RPMI8226 (cell line): ENCODE measurements around the gene SLC9B2.

Experiments used
- DNase-seq: peaks from one replicate; pipeline ENCODE4 v3.0.0-alpha.2; 2015

The SLC9B2 gene

DNA sequence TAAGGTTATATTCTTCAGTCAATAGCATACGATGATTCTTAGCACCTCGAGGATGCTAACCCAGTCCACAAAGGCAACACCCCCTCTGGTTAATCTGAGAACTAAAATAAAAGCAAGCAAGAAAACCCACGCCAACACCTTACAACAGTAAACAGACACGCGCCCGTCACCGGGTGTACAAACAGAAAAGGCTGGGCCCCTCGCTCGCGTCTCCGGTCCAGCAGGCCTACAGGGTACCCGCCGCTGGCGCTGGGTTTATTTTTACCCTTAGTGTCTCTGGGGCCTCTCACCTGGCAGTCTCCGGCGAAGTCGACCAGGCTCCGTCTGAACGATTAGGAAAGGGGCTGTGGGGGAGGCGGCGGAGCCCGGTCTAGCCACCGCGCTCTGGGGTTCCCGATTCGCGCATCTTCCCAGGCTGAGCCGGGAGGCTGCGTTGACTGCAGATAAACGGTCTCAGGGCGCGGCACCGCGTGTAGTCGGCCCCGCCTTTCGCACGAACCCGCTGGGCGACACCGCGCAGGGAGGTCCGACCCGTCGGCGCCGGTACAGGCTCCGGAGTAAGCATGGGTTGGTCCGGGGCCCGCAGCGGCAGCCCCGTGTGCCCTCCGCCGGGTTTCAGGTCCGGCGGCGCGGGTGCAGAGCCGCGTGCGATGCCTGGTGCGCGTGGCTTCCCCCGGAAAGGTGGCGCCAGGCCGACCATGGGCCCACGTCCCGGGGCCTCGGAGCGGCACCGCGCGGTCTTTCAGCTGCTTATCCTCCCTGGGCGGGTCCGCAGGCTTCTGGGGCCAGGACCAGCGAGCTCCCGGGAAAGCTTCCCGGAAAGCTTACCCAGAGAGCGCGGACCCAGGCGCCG, 441 bp downstream of the SLC9B2 start:
- DNase-seq: peak; percentile 55

DNA sequence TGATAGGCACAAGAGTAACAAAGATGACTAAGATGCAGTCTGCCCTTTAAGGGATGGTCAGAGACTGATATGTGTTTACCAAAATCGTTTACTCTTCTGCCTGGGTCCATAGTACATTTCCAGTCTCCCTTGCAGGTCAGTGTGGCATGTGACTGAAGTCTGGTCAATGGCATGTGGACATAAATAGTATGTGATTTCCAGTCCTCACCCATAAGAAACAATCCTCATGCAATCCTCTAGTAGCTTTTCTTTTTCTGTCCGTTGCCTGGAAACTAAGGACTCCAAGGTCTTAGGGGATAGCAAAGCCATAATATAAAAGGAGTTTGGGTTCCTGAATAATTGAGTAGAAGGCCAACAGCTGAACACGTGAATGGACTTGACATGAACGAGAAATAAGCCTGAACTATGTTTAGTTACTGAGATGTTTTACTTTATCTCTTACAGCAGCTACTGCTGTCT, 1.1 kb downstream of the SLC9B2 start:
- DNase-seq: peak; percentile 21

DNA sequence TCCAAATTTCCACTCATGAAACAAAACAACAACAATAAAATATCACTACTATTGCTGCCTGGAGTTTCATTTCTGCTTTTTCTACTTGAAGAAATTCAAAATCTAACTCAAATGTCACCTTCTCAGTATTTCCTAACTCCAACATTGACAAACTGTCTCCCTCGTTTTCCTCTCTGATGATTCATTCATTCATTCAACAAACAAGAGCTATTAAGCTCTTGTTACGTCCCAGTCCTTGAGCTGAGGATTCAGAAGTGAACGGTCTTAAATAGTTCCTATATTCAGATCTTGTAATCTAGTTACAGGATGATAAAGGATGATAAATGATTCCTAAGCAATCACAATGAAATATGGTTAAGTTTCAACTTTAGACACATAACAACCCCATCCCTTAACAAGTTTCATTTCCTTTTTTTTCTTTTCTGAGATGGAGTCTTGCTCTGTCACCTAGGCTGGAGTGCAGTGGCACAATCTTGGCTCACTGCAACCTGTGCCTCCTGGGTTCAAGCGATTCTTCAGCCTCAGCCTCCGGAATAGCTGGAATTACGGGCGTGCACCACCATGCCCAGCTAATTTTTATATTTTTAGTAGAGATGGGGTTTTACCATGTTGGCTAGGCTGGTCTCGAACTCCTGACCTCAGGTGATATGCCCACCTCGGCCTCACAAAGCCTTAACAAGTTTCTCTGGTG, 1.7 kb downstream of the SLC9B2 start:
- peak; percentile 26 for DNase-seq

DNA sequence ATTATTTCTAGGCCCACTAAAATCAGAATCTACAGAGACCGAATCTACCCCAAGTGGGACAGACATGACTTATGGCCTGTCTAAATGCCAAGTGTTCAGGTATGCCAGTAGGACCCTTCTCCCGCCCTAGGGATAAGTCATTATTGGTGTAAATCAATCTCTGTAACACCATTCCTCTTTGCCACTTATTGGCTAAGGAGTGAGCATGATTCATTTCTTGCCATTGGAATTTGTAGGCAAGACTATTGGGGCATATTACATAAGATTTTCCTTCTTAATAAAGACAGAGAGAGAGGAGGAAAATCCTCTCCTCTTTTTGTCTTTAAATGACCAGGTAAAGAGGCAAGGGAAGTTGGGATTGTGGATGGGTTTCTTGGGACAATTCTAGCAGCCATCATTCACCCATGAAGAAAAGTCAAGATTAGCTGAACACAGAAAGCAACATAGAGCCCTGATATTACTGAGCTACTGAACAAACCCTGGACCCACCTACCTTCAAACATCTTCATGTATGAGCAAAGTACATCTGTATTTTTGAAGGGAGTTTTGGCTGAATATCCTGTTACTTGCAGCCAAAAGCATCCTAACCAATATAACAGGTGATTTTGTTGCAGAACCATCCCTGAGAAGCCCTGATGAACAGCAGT, 2.6 kb downstream of the SLC9B2 start:
- DNase-seq: no peak

DNA sequence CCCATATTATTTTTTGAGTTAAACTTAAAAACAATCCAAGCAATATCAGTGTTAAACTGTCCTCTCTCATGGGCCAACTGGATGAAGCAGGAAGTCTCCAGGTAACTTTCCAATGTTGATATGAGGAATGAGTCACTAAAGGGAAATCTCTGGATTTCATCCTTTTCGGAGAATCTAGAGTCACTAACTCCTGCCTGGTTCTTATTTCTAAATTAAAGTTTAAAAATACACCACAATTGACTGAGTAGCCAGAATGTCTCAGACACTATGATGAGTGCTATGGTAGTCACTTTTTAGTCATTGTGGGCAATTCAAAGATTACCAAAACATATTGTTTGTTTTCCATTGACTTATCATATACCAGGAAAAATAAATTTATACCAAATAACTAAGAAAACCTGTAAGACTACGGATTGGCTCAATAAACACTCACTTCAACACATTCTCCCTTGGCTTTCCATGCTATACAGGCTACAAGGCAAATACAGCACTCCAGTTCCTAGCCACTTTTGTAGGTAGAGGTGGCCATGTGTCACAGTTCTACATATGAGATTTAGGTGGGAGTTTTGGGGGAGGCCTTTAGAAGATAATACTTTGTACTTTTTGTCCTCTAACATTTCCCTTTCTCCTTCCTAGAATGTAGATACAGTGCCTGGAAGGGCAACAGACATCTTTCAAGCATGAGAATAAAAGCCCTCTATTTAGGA, 8.6 kb downstream of the SLC9B2 start:
- DNase-seq: no peak

DNA sequence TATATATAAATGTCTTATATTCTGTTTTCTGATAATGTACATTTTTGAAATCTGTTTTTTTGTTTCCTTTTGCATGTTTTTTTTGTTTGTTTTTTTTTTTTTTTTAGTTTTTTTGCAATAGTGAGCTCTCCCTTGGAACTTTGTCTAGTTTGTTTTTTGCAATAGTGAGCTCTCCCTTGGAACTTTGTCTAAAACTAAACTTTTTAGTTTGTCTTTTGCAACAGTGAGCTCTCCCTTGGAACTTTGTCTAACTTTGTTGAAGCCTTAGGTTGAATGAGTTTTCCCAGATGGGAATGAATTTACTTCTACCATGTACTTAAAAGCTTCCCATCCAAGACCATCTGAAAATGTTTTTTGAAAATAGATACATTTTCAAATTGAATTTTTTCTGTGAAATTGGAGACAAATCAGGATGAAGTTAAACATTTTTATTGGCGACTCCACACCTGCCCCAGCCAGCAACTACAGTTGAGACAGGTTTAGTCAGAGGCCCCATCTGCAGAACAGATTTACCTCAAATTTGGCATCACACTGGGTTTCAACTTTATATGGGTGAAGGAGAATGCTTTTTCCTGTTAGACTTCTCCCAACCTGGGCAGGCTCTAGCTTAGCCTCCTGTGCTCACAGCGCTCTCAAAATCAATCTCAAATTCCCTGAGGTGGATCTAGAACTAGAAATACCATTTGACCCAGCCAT, 16.0 kb downstream of the SLC9B2 start:
- DNase-seq: no peak

DNA sequence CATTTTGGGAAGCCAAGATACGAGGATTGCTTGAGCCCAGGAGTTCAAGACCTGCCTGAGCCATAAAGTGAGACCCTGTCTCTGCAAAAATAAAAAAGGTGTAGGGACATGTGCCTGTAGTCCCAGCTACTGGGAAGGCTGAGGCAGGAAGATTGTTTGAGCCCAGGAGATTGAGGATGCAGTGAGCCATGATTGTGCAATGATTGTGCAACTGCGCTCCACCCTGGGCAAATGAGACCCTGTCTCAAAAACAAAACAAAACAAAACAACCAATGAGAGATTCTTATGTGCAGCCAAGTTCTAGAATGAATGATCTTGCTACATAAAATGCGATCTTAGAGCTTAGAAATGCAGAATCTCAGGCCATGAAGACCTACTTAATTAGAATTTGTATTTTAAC, 22.5 kb downstream of the SLC9B2 start:
- DNase-seq: no peak

DNA sequence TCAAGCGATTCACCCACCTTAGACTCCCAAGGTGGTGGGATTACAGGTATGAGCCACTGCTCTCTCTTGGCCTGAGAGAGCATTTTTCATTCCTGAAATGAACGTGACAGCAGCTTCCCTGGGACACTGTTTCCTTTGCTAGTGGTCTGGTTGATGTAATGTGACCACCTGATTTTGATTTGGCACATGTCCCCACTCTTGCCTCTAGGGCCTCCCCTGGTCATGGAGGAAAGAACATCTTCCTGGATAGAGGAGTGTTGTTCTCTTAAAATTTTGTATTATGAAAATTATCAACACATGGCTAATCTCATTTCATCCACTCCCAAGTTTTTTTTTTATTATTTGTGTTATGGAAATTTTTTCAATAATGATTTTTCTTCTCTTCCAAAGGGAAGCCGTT, 23.8 kb downstream of the SLC9B2 start:
- no peak for DNase-seq

DNA sequence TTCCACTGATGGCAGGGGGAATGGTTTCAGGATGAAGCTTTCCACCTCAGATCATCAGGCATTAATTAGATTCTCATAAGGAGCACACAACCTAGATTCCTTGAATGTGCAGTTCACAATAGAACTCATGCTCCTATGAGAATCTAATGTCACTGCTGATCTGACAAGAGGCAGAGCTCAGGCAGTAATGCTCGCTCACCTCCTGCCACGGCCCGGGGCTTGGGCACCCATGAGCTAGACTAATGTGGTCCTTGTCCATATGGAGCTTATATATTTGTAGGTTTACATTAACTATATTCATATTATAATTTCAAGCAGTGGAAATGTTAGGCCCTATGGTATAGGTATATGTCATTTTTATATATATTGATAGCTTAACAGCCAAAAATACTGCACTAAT, 24.4 kb downstream of the SLC9B2 start:
- no peak for DNase-seq

DNA sequence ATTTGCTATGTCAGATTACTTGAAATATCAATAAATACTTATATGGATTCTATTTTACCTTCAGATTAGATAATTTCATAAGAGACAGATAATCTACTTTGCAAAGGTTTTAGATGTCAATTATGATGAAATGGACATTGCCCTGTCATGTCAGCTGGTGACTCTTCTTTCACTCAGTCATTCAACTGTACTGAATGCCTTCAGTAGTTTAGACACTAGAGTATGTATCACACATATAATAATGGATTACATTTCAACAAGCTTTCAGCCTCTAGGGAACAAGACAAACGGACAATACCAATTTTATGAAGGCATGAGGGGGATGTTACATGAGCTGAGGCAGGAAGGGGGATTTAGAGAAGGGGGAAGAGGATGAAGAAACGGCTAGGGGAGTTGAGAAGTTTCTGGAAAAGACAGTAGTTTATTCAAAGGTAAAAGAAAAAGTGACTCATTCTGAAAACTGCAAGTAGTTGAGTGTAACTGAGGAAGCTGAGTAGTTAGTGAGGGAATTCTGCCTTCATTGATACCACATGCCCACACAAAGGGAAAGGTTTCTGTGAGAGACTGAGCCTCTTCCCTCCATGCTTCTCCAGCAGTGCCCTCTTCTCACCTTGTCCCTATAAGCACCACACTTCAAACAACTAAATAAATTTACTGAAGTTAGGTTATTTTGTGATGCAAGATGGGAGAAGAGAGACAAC, 25.7 kb downstream of the SLC9B2 start:
- DNase-seq: no peak

DNA sequence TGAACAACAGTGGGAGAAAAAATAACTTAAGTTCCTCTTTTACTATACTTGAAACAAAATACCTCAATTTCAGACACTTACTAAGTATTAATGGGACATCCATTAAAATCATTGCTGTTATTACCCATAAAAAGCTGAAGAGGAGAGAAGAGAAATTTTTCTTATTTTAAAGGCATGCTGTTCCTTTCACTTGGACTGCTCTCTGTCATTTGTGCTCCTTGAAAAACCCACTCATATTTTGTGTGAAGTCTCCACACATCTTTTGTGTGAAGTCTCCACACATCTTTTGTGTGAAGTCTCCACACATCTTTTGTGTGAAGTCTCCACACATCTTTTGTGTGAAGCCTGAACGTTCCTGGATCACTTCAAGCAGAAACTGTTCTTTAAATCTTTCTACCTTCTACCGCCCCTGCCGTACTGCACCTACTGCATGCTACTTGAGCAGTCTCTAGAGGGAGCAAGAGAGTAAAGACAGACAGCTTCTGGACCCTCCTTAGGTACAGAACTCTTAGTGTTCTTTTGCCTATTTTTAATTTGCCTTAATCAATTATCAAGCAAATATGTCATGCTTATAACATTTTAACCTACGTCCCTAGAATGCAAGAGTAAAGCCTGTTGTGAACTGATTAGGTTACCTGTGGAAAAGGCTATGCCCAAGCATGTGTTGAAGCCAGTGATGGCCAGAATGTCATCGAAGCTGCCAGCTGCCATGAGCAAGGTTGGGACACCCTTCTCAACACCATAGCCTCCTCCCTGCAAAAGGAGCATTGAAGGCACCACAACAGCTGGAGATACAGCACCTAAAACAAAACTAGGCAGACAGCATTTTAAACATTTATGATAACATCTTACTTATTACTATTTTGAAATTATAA, 29.9 kb downstream of the SLC9B2 start:
- DNase-seq: peak; percentile 56

DNA sequence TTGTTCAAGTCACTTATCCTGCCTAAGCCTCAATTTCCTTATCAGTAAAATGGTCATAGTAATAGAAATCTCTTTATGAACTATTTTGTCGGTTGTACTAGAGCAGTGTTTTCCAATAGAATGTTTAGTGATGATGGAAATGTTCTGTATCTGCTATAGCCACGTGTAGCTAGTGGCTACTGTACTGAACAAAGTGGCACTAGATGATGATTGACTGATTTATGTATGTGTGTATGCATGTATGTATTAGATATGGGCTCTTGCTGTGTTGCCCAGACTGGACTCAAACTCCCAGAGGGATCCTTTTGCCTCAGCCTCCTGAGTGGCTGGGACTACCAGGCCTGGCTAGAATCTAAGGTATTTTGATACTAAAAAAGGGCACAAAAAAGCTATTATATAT, 32.4 kb downstream of the SLC9B2 start:
- no peak for DNase-seq

DNA sequence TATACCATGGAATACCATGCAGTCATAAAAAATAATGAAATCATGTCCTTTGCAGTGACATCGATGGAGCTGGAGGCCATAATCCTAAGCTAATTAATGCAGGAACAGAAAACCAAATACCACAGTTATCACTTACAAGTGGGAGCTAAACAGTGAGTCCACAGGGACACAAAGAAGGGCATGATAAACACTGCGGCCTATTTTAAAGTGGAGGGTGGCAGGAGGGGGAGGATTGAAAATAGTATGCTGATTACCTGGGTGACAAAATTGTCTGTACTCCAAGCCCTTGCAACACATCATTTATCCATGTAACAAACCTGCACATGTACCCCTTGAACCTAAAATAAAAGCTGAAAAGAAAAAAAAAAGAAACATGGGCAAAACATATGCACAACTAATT, 40.4 kb downstream of the SLC9B2 start:
- DNase-seq: no peak

DNA sequence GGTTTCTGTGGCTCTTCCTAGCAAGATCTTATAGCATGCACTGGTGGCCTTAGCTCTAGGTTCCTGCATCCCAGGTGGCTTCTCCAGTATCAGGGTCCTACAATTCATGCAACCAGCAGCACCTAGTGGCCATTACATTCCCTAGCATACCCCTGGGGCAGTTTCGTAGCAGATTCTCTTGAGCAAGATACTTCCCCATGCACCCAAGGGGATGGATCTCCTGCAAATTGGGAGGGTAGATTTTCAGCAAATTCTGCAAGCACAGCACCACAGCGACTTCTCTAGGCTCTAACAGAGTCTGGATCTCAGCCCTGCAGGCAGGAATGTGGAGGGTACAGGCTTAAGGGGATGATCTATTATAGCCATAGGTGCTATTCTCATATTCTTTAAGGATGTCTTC, 44.0 kb downstream of the SLC9B2 start:
- DNase-seq: peak; percentile 39

DNA sequence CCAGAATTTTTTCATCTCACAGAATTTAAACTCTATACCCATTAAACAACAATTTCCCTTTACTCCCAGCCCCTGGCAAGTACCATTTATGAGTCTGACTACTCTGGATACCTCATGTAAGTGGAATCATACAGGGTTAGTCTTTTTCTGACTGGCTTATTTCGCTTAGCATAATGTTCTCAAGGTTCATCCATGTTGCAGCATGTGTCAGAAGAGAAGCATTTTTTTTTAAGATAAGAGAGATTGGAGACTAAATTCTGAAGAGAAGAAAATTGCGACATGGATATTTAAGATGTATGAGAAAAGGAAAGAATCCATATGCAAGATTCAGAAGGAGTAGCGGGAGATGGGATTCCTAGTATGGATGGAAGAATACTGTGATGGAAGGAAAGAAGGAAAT, 45.8 kb downstream of the SLC9B2 start:
- DNase-seq: no peak

DNA sequence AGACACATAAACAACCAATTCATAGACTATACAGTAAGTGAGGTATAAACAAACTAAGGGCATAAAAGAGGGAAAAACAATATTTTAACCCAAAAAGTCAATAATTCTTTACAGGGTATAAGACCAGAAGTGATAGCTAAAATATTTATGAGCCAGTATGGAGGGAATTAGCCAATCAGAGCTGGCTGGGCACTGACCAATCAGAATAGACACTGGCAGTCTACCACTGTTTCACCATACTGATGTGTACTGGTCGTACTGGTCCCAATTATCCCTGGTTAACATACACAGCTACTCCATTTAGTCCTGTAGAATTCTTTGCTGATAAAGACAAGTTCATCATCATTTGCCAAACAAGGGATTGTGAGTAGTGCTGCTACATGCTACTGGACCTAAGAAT, 47.3 kb downstream of the SLC9B2 start:
- DNase-seq: no peak

DNA sequence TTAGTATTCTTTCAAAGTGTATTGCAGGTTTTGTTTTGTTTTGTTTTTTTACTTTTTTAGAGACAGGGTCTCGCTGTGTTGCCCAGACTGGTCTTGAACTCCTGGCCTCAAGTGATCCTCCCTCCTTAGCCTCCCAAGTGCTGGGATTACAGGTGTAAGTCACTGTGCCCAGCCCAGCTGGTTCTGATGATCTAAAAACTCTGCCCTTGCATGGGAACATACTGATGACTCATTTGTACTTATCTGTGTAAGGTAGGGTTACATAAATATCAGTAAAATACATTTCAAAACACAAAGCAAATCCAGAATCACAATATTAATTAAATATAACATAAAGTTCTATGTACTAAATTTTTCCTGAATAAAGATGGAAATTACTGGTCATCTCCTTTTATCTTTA, 49.7 kb downstream of the SLC9B2 start:
- DNase-seq: no peak

DNA sequence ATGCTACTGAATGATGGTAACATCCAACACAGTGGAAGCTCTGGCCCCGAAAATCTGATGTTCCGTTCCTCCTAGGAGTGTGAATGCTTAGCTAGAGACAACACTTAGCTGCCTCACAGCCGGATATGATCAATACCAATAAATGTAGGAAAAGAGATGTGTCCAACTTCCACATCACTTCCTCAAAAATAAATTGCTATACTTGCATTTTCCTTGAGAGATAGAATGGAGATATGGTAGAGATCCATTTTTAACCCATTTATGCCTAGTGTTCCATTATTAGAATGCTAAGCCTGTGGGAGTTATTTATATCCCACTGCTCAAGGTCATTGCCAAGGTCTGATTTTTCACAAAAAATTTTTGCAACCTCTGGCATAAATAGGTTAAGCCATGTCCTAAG, 51.6 kb downstream of the SLC9B2 start:
- no peak for DNase-seq

DNA sequence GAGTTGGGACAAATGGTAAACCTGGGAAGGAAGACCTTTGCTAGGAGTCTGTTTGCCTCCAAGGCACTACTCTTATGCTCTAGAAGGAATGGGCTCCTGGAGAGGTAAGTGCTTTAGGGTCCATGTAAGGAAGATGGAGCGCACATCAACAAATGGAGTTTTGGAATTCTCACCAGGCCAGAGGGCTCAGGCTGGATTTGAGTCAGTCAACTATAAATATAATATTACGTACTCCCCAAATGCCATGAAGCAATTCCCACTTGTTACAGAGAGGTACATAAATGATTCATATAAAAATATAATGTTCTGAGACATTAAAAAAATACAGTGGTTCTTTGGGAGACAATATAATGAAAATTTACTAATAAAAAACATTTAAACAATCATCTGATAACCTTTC, 55.4 kb downstream of the SLC9B2 start:
- no peak for DNase-seq

DNA sequence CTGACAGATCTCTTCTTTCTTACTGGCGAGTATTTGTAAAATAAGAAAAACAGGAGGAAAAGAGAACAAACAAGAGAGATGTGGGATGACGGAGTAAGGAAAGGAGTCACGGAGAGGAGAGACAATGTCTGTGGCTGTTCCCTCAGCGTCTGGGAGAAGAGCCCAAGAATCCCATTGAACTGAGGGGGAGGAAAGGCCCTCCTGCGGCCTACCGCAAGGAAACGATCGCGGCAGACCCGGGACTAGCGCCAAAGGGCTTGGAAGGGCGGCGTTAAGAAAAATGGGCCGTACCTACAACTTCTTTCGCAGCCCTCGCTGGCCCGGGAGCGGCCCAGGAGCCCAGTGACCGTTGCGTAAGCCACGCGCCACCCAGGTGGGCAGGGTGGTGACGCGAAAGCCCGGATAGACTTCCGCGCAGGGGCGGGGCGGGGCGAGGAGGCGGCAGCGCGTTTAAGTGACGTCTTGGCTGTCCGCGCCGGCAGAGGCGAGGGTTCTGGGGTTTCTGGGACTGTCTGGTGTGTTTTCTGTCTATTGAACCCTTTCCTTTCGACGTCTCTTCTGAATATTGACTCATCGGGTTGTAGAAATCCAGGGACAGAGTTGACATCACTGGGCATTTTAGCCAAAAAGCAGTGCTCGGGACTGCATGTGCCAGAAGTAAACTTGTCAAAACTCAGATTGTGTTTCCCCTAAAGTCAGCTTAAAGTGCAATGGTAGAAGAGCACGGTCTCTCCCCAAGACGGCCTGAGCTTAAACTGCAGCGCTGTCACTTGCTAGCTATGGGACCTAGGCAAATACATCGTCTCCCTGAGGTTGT, 57.0 kb downstream of the SLC9B2 start, which contains the start of gene SLC9B1:
Gene SLC9B1 (minus strand): TSS at position 398 of the 817 bp plus-strand sequence. CDS start 27,994 bp downstream, outside the sequence.
- DNase-seq: peak; percentile 92
